Liver (tissue), 2 donors: ENCODE measurements around the gene ZNF419.

Experiments
- MAX ChIP-seq: IDR thresholded peaks from 2 replicates; pipeline ENCODE4 v1.6.1; 2016; ENCODE audit warnings: antibody characterized with exemption
- TF ChIP-seq, protein P1 (sequence below): fragments of 150-350 bp; IDR thresholded peaks from 2 replicates; pipeline ENCODE4 v1.5.1; 2017; ENCODE audit warnings: improper control_type of control experiment, low read depth, low read length; ENCODE audit not compliant: missing input control
- donor health status: healthy.

- TF ChIP-seq, protein P1, sequence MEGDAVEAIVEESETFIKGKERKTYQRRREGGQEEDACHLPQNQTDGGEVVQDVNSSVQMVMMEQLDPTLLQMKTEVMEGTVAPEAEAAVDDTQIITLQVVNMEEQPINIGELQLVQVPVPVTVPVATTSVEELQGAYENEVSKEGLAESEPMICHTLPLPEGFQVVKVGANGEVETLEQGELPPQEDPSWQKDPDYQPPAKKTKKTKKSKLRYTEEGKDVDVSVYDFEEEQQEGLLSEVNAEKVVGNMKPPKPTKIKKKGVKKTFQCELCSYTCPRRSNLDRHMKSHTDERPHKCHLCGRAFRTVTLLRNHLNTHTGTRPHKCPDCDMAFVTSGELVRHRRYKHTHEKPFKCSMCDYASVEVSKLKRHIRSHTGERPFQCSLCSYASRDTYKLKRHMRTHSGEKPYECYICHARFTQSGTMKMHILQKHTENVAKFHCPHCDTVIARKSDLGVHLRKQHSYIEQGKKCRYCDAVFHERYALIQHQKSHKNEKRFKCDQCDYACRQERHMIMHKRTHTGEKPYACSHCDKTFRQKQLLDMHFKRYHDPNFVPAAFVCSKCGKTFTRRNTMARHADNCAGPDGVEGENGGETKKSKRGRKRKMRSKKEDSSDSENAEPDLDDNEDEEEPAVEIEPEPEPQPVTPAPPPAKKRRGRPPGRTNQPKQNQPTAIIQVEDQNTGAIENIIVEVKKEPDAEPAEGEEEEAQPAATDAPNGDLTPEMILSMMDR, result no peak
- TF ChIP-seq MAX, result no peak
Observed at GRCh38 chr19:57452307-57452706, 35.2 kb upstream of the ZNF419 start.
